HG03108 (cell line): ENCODE measurements around the gene NEK4.
"Not testable (repeated sequence)": the region's sequence is repeated elsewhere in the genome, so short reads cannot be mapped to it uniquely, and the experiment has no call there.

Source experiments
- ATAC-seq: cut with Tn5 transposase; IDR thresholded peaks from one replicate; pipeline ENCODE4 v1.9.1; 2021; ENCODE audit warnings: moderate library complexity; ENCODE audit not compliant: unreplicated experiment

The NEK4 gene

GRCh38 chr3:52779837-52780585 lies 9.3 kb upstream of the NEK4 start:
- no peak for ATAC-seq

- ATAC-seq: peak; percentile 72
Observed at GRCh38 chr3:52779011-52779836, 8.5 kb upstream of the NEK4 start.

- ATAC-seq: no peak
Observed at GRCh38 chr3:52777959-52778805, 7.4 kb upstream of the NEK4 start.

- ATAC-seq: no peak
Observed at GRCh38 chr3:52777127-52777958, 6.6 kb upstream of the NEK4 start, which contains the start of gene ITIH1. TSS of gene ITIH1 (plus strand) at chr3:52777599. CDS start at chr3:52777616, 17 bp downstream.

- ATAC-seq: not testable (repeated sequence)
Observed at GRCh38 chr3:52776486-52776885, 5.7 kb upstream of the NEK4 start.

GRCh38 chr3:52775877-52776276 lies 5.1 kb upstream of the NEK4 start:
- ATAC-seq: no peak

GRCh38 chr3:52774901-52775864 lies 4.4 kb upstream of the NEK4 start:
- ATAC-seq: no peak

- ATAC-seq: no peak
Observed at GRCh38 chr3:52774066-52774713, 3.5 kb upstream of the NEK4 start.

- no peak for ATAC-seq
Observed at GRCh38 chr3:52773361-52774065, 2.8 kb upstream of the NEK4 start.

GRCh38 chr3:52771702-52772101 lies 962 bp upstream of the NEK4 start:
- no peak for ATAC-seq

GRCh38 chr3:52771334-52771681 lies 568 bp upstream of the NEK4 start:
- no peak for ATAC-seq

- ATAC-seq: no peak
Observed at GRCh38 chr3:52769786-52770455, 819 bp downstream of the NEK4 start.

- ATAC-seq: no peak
Observed at GRCh38 chr3:52763466-52763865, 7.3 kb downstream of the NEK4 start.

GRCh38 chr3:52756141-52756540 lies 14.6 kb downstream of the NEK4 start:
- no peak for ATAC-seq

GRCh38 chr3:52754373-52754772 lies 16.4 kb downstream of the NEK4 start:
- ATAC-seq: no peak

- no peak for ATAC-seq
Observed at GRCh38 chr3:52752045-52752660, 18.6 kb downstream of the NEK4 start.

GRCh38 chr3:52743721-52744120 lies 27.0 kb downstream of the NEK4 start:
- ATAC-seq: no peak
